ENCODE results near the gene SLC12A8. TPM values are rescaled to one million over a fixed set of nuclear protein-coding genes. Genes with fewer than 3 reads are reported as not detected.

SLC12A8 gene
- total RNA-seq, 1 donor from 2014 or later, result 7.7 TPM

GRCh38 chr3:125137358-125138033, 75.1 kb downstream of the SLC12A8 start:
- ATAC-seq, result peak; percentile 72

GRCh38 chr3:125136966-125137357, 75.6 kb downstream of the SLC12A8 start:
- ATAC-seq, result no peak

GRCh38 chr3:125136515-125136914, 76.0 kb downstream of the SLC12A8 start:
- no peak for ATAC-seq

- peak; percentile 27 for ATAC-seq
Observed at GRCh38 chr3:125134952-125135351, 77.6 kb downstream of the SLC12A8 start.

- no peak for ATAC-seq
Observed at GRCh38 chr3:125132815-125133214, 79.7 kb downstream of the SLC12A8 start.

- peak; percentile 94 for ATAC-seq
Observed at GRCh38 chr3:125129512-125129997, 83.0 kb downstream of the SLC12A8 start.

- peak; percentile 20 for ATAC-seq
Observed at GRCh38 chr3:125128861-125129501, 83.6 kb downstream of the SLC12A8 start.

- ATAC-seq, result no peak
Observed at GRCh38 chr3:125126323-125126722, 86.2 kb downstream of the SLC12A8 start.

- ATAC-seq, result peak; percentile 33
Observed at GRCh38 chr3:125125821-125126245, 86.7 kb downstream of the SLC12A8 start.

GRCh38 chr3:125123451-125124305, 88.9 kb downstream of the SLC12A8 start:
- no peak for ATAC-seq

- no peak for ATAC-seq
Observed at GRCh38 chr3:125121246-125122010, 91.1 kb downstream of the SLC12A8 start.

- ATAC-seq, result no peak
Observed at GRCh38 chr3:125120379-125121122, 92.0 kb downstream of the SLC12A8 start.

- no peak for ATAC-seq
Observed at GRCh38 chr3:125119752-125120378, 92.7 kb downstream of the SLC12A8 start.

GRCh38 chr3:125118600-125118999, 93.9 kb downstream of the SLC12A8 start:
- no peak for ATAC-seq

- ATAC-seq, result no peak
Observed at GRCh38 chr3:125117631-125118191, 94.8 kb downstream of the SLC12A8 start.

GRCh38 chr3:125116311-125117080, 96.1 kb downstream of the SLC12A8 start:
- ATAC-seq, result peak; percentile 88

- ATAC-seq, result peak; percentile 11
Observed at GRCh38 chr3:125115640-125116039, 96.9 kb downstream of the SLC12A8 start.

GRCh38 chr3:125112981-125113380, 99.6 kb downstream of the SLC12A8 start:
- ATAC-seq, result no peak

GRCh38 chr3:125110876-125111480, 101.6 kb downstream of the SLC12A8 start:
- ATAC-seq, result no peak

Data from esophagus mucosa (tissue), 1 donor.